Neural cell (in vitro differentiated cells): Measurements from ENCODE around the gene MTG1.

ENCODE experiments used
- EZH2 ChIP-seq: fragments of 200-600, 300-800 bp; shearing (Covaris generic), sonication (generic); IDR thresholded peaks from 2 replicates; pipeline ENCODE4 v1.6.1; 2014; ENCODE audit warnings: antibody characterized with exemption, low read length, borderline replicate concordance, mild to moderate bottlenecking; ENCODE audit not compliant: insufficient read depth, poor library complexity, severe bottlenecking
- MXI1 ChIP-seq: fragments of 450-650 bp; conservative IDR thresholded peaks from 2 replicates; pipeline ENCODE4 v1.6.1; 2014; ENCODE audit warnings: antibody characterized with exemption, mild to moderate bottlenecking; ENCODE audit not compliant: poor library complexity, severe bottlenecking
- POLR2AphosphoS5 ChIP-seq: IDR thresholded peaks from 2 replicates; pipeline ENCODE4 v1.6.1; 2012
- RAD21 ChIP-seq: fragments of 450-650 bp; conservative IDR thresholded peaks from 2 replicates; pipeline ENCODE4 v1.6.1; 2014; ENCODE audit warnings: antibody characterized with exemption, mild to moderate bottlenecking, moderate library complexity
- TAF1 ChIP-seq: IDR thresholded peaks from 2 replicates; pipeline ENCODE4 v1.6.1; 2012; ENCODE audit warnings: low read depth
- TF ChIP-seq, protein P1 (sequence below): fragments of 450-650 bp; IDR thresholded peaks from 2 replicates; pipeline ENCODE4 v1.5.1; 2014; ENCODE audit warnings: antibody characterized with exemption, mild to moderate bottlenecking, moderate library complexity; ENCODE audit not compliant: poor library complexity, severe bottlenecking

DNA sequence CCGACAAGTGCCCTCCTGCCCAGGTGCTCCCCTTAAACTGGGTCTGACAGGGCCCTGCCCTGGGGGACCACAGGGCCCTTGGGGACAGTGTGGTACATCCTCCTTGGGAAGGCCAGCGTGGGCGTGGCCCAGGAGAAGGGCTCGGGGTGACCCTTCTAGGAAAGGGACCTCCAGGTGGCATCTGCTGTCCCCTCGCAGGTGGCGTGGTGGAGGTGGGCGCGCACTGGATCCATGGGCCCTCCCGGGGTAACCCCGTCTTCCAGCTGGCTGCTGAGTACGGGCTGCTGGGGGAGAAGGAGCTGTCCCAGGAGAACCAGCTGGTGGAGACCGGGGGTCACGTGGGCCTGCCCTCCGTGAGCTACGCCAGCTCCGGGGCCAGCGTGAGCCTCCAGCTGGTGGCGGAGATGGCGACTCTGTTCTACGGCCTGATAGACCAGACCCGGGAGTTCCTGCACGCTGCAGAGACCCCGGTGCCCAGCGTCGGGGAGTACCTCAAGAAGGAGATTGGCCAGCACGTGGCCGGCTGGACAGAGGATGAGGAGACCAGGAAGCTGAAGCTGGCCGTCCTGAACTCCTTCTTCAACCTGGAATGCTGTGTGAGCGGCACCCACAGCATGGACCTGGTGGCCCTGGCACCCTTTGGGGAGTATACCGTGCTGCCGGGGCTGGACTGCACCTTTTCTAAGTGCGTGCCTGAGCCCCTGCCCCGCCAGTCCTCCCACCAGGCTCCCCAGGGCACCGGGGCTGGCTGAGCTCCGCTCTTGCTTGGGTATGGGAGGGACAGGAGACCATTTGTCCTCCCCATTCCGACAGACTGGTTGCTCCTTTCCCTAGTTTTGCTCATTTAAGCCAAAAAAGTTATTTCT is 13.9 kb upstream of the MTG1 start:
- TF ChIP-seq, protein P1, sequence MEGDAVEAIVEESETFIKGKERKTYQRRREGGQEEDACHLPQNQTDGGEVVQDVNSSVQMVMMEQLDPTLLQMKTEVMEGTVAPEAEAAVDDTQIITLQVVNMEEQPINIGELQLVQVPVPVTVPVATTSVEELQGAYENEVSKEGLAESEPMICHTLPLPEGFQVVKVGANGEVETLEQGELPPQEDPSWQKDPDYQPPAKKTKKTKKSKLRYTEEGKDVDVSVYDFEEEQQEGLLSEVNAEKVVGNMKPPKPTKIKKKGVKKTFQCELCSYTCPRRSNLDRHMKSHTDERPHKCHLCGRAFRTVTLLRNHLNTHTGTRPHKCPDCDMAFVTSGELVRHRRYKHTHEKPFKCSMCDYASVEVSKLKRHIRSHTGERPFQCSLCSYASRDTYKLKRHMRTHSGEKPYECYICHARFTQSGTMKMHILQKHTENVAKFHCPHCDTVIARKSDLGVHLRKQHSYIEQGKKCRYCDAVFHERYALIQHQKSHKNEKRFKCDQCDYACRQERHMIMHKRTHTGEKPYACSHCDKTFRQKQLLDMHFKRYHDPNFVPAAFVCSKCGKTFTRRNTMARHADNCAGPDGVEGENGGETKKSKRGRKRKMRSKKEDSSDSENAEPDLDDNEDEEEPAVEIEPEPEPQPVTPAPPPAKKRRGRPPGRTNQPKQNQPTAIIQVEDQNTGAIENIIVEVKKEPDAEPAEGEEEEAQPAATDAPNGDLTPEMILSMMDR, result no peak
- no peak for TF ChIP-seq POLR2AphosphoS5
- no peak for TF ChIP-seq EZH2
- no peak for TF ChIP-seq MXI1
- no peak for TF ChIP-seq RAD21
- TF ChIP-seq TAF1, result no peak
